ENCODE results near the gene SPEN. TPM values are rescaled to one million over a fixed set of nuclear protein-coding genes. Genes with fewer than 3 reads are reported as not detected.

Gene SPEN, protein sequence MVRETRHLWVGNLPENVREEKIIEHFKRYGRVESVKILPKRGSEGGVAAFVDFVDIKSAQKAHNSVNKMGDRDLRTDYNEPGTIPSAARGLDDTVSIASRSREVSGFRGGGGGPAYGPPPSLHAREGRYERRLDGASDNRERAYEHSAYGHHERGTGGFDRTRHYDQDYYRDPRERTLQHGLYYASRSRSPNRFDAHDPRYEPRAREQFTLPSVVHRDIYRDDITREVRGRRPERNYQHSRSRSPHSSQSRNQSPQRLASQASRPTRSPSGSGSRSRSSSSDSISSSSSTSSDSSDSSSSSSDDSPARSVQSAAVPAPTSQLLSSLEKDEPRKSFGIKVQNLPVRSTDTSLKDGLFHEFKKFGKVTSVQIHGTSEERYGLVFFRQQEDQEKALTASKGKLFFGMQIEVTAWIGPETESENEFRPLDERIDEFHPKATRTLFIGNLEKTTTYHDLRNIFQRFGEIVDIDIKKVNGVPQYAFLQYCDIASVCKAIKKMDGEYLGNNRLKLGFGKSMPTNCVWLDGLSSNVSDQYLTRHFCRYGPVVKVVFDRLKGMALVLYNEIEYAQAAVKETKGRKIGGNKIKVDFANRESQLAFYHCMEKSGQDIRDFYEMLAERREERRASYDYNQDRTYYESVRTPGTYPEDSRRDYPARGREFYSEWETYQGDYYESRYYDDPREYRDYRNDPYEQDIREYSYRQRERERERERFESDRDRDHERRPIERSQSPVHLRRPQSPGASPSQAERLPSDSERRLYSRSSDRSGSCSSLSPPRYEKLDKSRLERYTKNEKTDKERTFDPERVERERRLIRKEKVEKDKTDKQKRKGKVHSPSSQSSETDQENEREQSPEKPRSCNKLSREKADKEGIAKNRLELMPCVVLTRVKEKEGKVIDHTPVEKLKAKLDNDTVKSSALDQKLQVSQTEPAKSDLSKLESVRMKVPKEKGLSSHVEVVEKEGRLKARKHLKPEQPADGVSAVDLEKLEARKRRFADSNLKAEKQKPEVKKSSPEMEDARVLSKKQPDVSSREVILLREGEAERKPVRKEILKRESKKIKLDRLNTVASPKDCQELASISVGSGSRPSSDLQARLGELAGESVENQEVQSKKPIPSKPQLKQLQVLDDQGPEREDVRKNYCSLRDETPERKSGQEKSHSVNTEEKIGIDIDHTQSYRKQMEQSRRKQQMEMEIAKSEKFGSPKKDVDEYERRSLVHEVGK (N-terminal part only)
- total RNA-seq (2021) (70.3 and 74.3 TPM in 2 replicates), Bru-seq, nascent RNA (percentile 88 among the genes with signal in this experiment), BruChase-seq, experiment 1, labeled RNA remaining after a 2-hour chase (percentile 93 among the genes with signal in this experiment), BruChase-seq, experiment 2, labeled RNA remaining after a 6-hour chase (percentile 93 among the genes with signal in this experiment)
- long read RNA-seq, partial matches to known transcripts, result 11 of 41 reads
- long read RNA-seq, other reads (novel, unspliced or antisense), result 27 of 41 reads

DNA sequence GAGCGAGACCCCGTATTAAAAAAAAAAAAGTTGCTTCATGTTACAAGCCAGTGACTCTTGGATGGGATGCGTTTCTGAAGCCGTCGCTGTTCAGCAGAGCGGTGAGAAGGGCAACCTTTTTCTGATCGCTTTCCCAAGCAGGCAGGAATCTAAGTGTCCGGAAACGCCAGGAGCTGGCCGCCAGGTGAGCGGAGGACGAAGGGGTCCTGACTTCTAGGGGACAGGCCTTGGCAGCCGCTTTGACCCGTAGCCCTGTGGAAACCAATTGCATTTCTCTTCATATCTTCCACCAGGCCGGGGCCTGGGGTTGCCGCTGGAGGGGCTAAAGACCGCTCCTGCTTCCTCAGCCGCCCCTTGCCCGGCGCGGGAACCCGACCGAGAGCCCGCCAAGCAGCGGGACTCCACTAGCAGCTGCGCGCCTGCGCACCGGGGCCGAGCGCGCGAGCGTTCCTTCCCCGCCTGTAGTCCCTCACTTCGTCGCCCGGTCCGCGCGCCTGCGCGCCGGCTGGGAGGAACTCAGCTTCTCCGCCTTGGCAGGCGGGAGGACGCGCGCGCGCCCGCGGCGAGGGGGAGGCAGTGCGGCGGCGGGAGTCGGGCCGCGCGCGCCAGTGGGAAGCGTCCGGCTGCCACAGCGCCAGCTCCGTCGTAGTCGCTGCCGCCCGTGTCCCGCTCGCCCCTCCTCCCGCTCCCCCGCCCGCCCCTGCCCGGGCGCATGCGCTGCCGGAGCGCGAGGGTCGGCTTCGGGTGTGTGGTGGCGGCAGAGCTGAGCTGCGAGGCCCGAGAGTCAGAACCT is at the start of gene SPEN:
TSS of gene SPEN (plus strand) at position 608 of the 793 bp plus-strand sequence. CDS start 361 bp downstream, outside the sequence.
- ChIA-PET CTCF (no interaction called here), POLR2A (ENCODE audit: low non-redundant PET) (interaction anchor here (0.5 to 1.0 kb wide), 2 partner anchors 13 to 16 kb away, joined by 5 to 7 read pairs; no protein-coding TSS in a partner anchor)
- no TSS peak for BruUV-seq (replicated peaks)

DNA sequence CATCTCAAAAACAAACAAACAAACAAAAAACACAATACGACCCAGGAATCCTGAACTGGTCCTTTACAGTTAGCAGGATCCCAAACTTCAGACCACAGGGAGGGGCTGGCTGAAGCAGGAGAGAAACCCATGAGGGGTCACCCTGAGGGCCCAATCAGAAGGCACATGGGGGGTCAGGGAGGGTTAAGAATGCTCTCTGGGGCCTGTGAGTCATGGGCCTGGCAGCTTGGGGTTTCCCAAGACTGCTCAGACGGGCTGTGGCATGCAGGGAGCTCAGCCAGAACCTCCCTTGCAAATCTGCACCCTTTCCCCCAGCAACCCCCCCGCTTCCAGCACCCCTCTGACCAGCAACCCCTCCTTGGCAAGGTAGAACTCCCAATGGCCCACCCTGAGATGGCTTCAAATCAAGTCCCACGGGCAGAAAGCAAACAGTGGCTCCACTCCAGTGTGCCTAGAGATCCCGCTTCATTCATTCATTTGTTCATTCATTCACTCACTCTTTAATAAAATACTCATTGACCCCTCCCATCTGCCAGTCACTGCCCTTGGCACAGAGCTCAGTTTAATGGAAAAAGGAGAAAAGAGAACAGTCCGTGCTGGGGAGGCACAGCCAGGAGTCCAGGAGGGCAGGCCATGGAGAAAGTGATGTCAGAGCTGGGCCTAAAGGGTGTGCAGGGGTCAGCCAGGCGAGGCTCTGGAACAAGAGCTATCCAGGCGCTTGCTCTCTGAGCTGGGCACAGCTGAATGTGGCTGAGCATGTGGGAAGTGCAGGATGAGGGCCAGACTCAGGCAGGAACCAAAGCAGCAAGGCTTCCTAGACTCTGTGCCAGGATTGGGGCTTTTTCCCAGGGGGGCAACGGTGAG is 48.3 kb upstream of the SPEN start:
- Histone ChIP-seq H3K27me3 (replicated peaks; ENCODE audit: insufficient read depth, low read depth, low read length, poor library complexity) (no peaks in the 10 kb centered on the region), H3K4me3 (ENCODE audit: low read depth, low read length, poor library complexity, severe bottlenecking) (no peak overlapping the region), H3K4me1 (ENCODE audit: insufficient read depth, low read length, poor library complexity, severe bottlenecking) (peaks cover 7% of the 10 kb centered on the region), H3K36me3 (ENCODE audit: insufficient read depth, low read length, poor library complexity, severe bottlenecking) (no peaks in the 10 kb centered on the region), H3K9me3 (ENCODE audit: low read depth, low read length, poor library complexity, severe bottlenecking) (no peaks in the 10 kb centered on the region), H3K27ac (ENCODE audit: low read depth, low read length, poor library complexity, severe bottlenecking) (no peak overlapping the region)
- CTCF ChIA-PET, result no interaction called here
- TF ChIP-seq, protein P1, sequence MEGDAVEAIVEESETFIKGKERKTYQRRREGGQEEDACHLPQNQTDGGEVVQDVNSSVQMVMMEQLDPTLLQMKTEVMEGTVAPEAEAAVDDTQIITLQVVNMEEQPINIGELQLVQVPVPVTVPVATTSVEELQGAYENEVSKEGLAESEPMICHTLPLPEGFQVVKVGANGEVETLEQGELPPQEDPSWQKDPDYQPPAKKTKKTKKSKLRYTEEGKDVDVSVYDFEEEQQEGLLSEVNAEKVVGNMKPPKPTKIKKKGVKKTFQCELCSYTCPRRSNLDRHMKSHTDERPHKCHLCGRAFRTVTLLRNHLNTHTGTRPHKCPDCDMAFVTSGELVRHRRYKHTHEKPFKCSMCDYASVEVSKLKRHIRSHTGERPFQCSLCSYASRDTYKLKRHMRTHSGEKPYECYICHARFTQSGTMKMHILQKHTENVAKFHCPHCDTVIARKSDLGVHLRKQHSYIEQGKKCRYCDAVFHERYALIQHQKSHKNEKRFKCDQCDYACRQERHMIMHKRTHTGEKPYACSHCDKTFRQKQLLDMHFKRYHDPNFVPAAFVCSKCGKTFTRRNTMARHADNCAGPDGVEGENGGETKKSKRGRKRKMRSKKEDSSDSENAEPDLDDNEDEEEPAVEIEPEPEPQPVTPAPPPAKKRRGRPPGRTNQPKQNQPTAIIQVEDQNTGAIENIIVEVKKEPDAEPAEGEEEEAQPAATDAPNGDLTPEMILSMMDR (conservative IDR thresholded peaks at IDR 0.05; ENCODE audit: low read depth, low read length), result no peak
- no peak for TF ChIP-seq EZH2 (IDR thresholded peaks at IDR 0.05; ENCODE audit: borderline replicate concordance, low read depth, low read length, poor library complexity, severe bottlenecking)
- DNase-seq (ENCODE audit: low spot score), result peak; percentile 54
- no TSS peak for BruUV-seq (replicated peaks)
- POLR2A ChIA-PET (ENCODE audit: low non-redundant PET), result no interaction called here
- intact Hi-C loops (cut with micrococcal nuclease; ENCODE audit: unreplicated experiment), result no loop called here

More for the DNA sequence above, at the start of gene SPEN:
- peak; percentile 99 for DNase-seq (ENCODE audit: low spot score)
- H3K36me3 ChIP-seq (ENCODE audit: insufficient read depth, low read length, poor library complexity, severe bottlenecking), result no peaks in the 10 kb centered on the region
- TF ChIP-seq, protein P1 (conservative IDR thresholded peaks at IDR 0.05; ENCODE audit: low read depth, low read length), result no peak
- TF ChIP-seq EZH2 (IDR thresholded peaks at IDR 0.05; ENCODE audit: borderline replicate concordance, low read depth, low read length, poor library complexity, severe bottlenecking), result no peak
- no peaks in the 10 kb centered on the region for H3K9me3 ChIP-seq (ENCODE audit: low read depth, low read length, poor library complexity, severe bottlenecking)
- H3K27ac ChIP-seq (ENCODE audit: low read depth, low read length, poor library complexity, severe bottlenecking), result peak within 1 kb of the TSS; percentile 83
- peaks cover 40% of the 10 kb centered on the region for H3K4me1 ChIP-seq (ENCODE audit: insufficient read depth, low read length, poor library complexity, severe bottlenecking)
- H3K27me3 ChIP-seq (replicated peaks; ENCODE audit: insufficient read depth, low read depth, low read length, poor library complexity), result no peaks in the 10 kb centered on the region
- H3K4me3 ChIP-seq (ENCODE audit: low read depth, low read length, poor library complexity, severe bottlenecking), result peak within 1 kb of the TSS; percentile 90
- intact Hi-C loops (cut with micrococcal nuclease; ENCODE audit: unreplicated experiment), result no loop called here
